Measurements from ENCODE around the gene CCDC157. TPM values are rescaled to one million over a fixed set of nuclear protein-coding genes. Genes with fewer than 3 reads are reported as not detected.
"Not testable (repeated sequence)": the region's sequence is repeated elsewhere in the genome, so short reads cannot be mapped to it uniquely, and the experiment has no call there.

CCDC157 gene
- total RNA-seq, 1 donor from 2014 or later = 3.7 TPM

- Mint-ChIP-seq H3K4me1 (no peaks in the 10 kb centered on the region), H3K36me3 (peaks cover 47% of the 10 kb centered on the region), H3K9me3 (no peaks in the 10 kb centered on the region), H3K27ac (no peak overlapping the region), H3K4me3 (no peak overlapping the region), H3K27me3 (ENCODE audit: insufficient read depth, low read depth) (no peaks in the 10 kb centered on the region)
- Histone ChIP-seq H3K27me3 (no peaks in the 10 kb centered on the region), H3K79me2 (ENCODE audit: low read depth) (no peaks in the 10 kb centered on the region), H3F3A (ENCODE audit: low read depth) (no peaks in the 10 kb centered on the region), H3K9me3 (ENCODE audit: low read depth) (no peaks in the 10 kb centered on the region), H3K27ac (no peak overlapping the region), H3K36me3 (no peaks in the 10 kb centered on the region), H3K9ac (no peak overlapping the region), H2AFZ (replicated peaks) (no peak overlapping the region), H3K4me3 (no peak overlapping the region), H3K4me2 (no peak overlapping the region), H3K4me1 (no peaks in the 10 kb centered on the region), H4K20me1 (ENCODE audit: low read depth) (peaks cover 3% of the 10 kb centered on the region)
- no peak for DNase-seq (ENCODE audit: low spot score)
- TF ChIP-seq EZH2phosphoT487 (IDR thresholded peaks at IDR 0.05) (no peak), EZH2 (IDR thresholded peaks at IDR 0.05) (no peak), CTCF (IDR thresholded peaks at IDR 0.05) (no peak)
Observed at GRCh38 chr22:30336752-30337460, 19.9 kb upstream of the CCDC157 start.

DNA sequence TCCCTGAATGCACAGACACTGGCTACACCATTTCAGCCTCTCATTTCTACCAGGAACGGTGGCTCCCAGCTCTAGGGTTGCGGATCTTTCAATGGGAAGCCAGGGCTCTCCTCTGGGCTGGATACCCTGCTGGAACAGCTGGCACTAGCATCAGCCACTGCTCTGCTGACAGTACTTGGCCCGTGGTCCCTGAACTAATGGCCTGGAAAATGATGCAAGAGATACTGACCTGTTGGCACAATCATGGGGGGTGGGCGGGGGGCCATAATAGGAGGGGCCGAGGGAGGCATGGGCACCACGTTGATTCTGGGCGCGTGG is 19.4 kb upstream of the CCDC157 start:
- H3K9ac ChIP-seq = no peak overlapping the region
- peaks cover 47% of the 10 kb centered on the region for H3K36me3 Mint-ChIP-seq
- no peaks in the 10 kb centered on the region for H3K79me2 ChIP-seq (ENCODE audit: low read depth)
- no peak overlapping the region for H3K4me3 ChIP-seq
- peaks cover under 1% of the 10 kb centered on the region for H4K20me1 ChIP-seq (ENCODE audit: low read depth)
- no peak overlapping the region for H2AFZ ChIP-seq (replicated peaks)
- no peaks in the 10 kb centered on the region for H3K4me1 ChIP-seq
- no peak overlapping the region for H3K4me3 Mint-ChIP-seq
- H3K27me3 Mint-ChIP-seq (ENCODE audit: insufficient read depth, low read depth) = no peaks in the 10 kb centered on the region
- no peaks in the 10 kb centered on the region for H3K4me1 Mint-ChIP-seq
- no peaks in the 10 kb centered on the region for H3K9me3 Mint-ChIP-seq
- no peaks in the 10 kb centered on the region for H3K9me3 ChIP-seq (ENCODE audit: low read depth)
- no peak overlapping the region for H3K27ac ChIP-seq
- peaks cover 1% of the 10 kb centered on the region for H3K36me3 ChIP-seq
- no peak for DNase-seq (ENCODE audit: low spot score)
- no peak overlapping the region for H3K27ac Mint-ChIP-seq
- no peak overlapping the region for H3K4me2 ChIP-seq
- H3K27me3 ChIP-seq = no peaks in the 10 kb centered on the region
- no peaks in the 10 kb centered on the region for H3F3A ChIP-seq (ENCODE audit: low read depth)
- TF ChIP-seq EZH2 (IDR thresholded peaks at IDR 0.05) (no peak), CTCF (IDR thresholded peaks at IDR 0.05) (no peak), EZH2phosphoT487 (IDR thresholded peaks at IDR 0.05) (no peak)

DNA sequence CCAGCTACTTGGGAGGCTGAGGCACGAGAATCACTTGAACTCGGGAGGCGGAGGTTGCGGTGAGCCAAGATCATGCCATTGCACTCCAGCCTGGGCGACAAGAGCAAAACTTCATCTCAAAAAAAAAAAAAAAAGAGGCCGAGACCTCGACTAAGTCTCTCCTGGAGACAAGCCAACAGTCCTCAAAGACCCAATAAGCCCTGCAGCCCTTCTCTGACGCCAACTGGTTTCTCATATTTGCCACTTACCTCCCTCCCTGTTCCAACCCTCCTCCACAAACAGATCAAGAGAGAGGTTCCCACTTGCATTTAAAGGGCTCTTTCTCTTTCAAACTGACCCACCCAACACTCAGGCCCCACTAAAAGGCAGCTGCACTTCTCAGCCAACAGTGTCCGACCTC is 18.5 kb upstream of the CCDC157 start:
- not testable (repeated sequence) for H3K27ac ChIP-seq; H3K27me3 ChIP-seq; H4K20me1 ChIP-seq (ENCODE audit: low read depth); H3F3A ChIP-seq (ENCODE audit: low read depth); H2AFZ ChIP-seq (replicated peaks); H3K27ac Mint-ChIP-seq; H3K4me3 Mint-ChIP-seq; H3K9ac ChIP-seq; H3K36me3 ChIP-seq; H3K4me3 ChIP-seq; H3K27me3 Mint-ChIP-seq (ENCODE audit: insufficient read depth, low read depth); H3K4me1 Mint-ChIP-seq; H3K79me2 ChIP-seq (ENCODE audit: low read depth); H3K9me3 ChIP-seq (ENCODE audit: low read depth); H3K4me1 ChIP-seq; H3K4me2 ChIP-seq; DNase-seq (ENCODE audit: low spot score); H3K9me3 Mint-ChIP-seq
- H3K36me3 Mint-ChIP-seq = peaks cover 51% of the 10 kb centered on the region

- Histone ChIP-seq H3K27ac (no peak overlapping the region), H3F3A (ENCODE audit: low read depth) (no peaks in the 10 kb centered on the region), H4K20me1 (ENCODE audit: low read depth) (no peaks in the 10 kb centered on the region), H3K4me3 (no peak overlapping the region), H3K79me2 (ENCODE audit: low read depth) (no peaks in the 10 kb centered on the region), H3K4me1 (no peaks in the 10 kb centered on the region), H3K9me3 (ENCODE audit: low read depth) (no peaks in the 10 kb centered on the region), H3K27me3 (no peaks in the 10 kb centered on the region), H2AFZ (replicated peaks) (no peak overlapping the region), H3K36me3 (peaks cover 11% of the 10 kb centered on the region), H3K4me2 (no peak overlapping the region), H3K9ac (no peak overlapping the region)
- DNase-seq (ENCODE audit: low spot score) = no peak
- Mint-ChIP-seq H3K9me3 (no peaks in the 10 kb centered on the region), H3K27me3 (ENCODE audit: insufficient read depth, low read depth) (no peaks in the 10 kb centered on the region), H3K27ac (no peak overlapping the region), H3K4me3 (no peak overlapping the region), H3K36me3 (peaks cover 53% of the 10 kb centered on the region), H3K4me1 (no peaks in the 10 kb centered on the region)
- no peak for TF ChIP-seq EZH2phosphoT487 (IDR thresholded peaks at IDR 0.05)
- no peak for TF ChIP-seq EZH2 (IDR thresholded peaks at IDR 0.05)
- no peak for TF ChIP-seq CTCF (IDR thresholded peaks at IDR 0.05)
Observed at GRCh38 chr22:30338802-30339201, 18.0 kb upstream of the CCDC157 start.

Data from neural progenitor cell (in vitro differentiated cells).